ENCODE results near the gene AKAP9. TPM values are rescaled to one million over a fixed set of nuclear protein-coding genes. Genes with fewer than 3 reads are reported as not detected.
A peak's percentile ranks its signal among the peaks of the same experiment; 100 is the strongest.
"Not testable (repeated sequence)": the region's sequence is repeated elsewhere in the genome, so short reads cannot be mapped to it uniquely, and the experiment has no call there.

AKAP9 gene
- total and polyA plus RNA-seq, 4 experiments from 2014 or later, result 8.6 to 91.4 (median 71.0) TPM

- no peaks in the 10 kb centered on the region for H3K9me3 Mint-ChIP-seq
- no peaks in the 10 kb centered on the region for H3K27me3 Mint-ChIP-seq
- H3K4me3 Mint-ChIP-seq, result no peak overlapping the region
- no peaks in the 10 kb centered on the region for H3K9me3 ChIP-seq (ENCODE audit: control insufficient read depth in 1 of 2, low read length in 2 of 2)
- intact Hi-C loops (cut with micrococcal nuclease), result no loop called here
- H3K36me3 ChIP-seq (ENCODE audit: insufficient read depth, low read length), result peaks cover 27% of the 10 kb centered on the region
- no peak overlapping the region for H3K27ac Mint-ChIP-seq
- CTCF ChIA-PET (ENCODE audit: partially characterized antibody), result interaction anchor here (1.0 kb wide), 1 partner anchor 457 kb away, joined by 3 read pairs; the partner anchor contains the start of genes PEX1 and RBM48
- DNase-seq, result no peak
- no peak overlapping the region for H3K27ac ChIP-seq (ENCODE audit: low read depth, low read length)
- H3K27me3 ChIP-seq (ENCODE audit: insufficient read depth, low read length), result no peaks in the 10 kb centered on the region
- H3K4me1 ChIP-seq (ENCODE audit: insufficient read depth, low read length), result no peaks in the 10 kb centered on the region
- H3K4me1 Mint-ChIP-seq, result peaks cover 0 to 4% (median under 1%) of the 10 kb centered on the region in 4 donors
- no peak overlapping the region for H3K4me3 ChIP-seq (ENCODE audit: low read length in 2 of 2)
- POLR2A ChIA-PET (ENCODE audit: partially characterized antibody), result no interaction called here
- peaks cover 58 to 59% of the 10 kb centered on the region in 2 donors for H3K36me3 Mint-ChIP-seq
Observed at GRCh38 chr7:92072121-92072520, 131.5 kb downstream of the AKAP9 start.

DNA sequence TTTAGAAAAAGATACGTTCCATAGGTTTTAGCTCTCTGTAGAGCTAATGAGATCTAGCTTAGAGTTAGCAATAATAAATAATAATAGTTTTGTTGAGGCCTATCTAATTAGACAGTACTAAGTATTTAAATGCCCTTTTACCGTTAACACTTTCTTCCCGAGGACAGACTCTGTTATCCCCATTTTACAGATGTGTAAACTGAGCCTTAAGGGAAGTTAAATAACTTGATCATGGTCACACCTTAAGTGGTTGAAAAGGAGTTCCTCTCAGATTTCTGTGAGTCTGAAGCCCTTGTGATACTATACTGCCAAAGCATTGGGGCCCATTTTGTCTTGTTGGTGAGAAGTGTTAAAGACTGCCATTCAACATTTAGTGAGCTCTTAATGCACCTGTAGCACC is 132.0 kb downstream of the AKAP9 start:
- no peak overlapping the region for H3K4me3 ChIP-seq (ENCODE audit: low read length in 2 of 2)
- peaks cover 57 to 58% of the 10 kb centered on the region in 2 donors for H3K36me3 Mint-ChIP-seq
- H3K27ac ChIP-seq (ENCODE audit: low read depth, low read length), result no peak overlapping the region
- no peak for DNase-seq
- H3K36me3 ChIP-seq (ENCODE audit: insufficient read depth, low read length), result peaks cover 22% of the 10 kb centered on the region
- no peaks in the 10 kb centered on the region for H3K9me3 Mint-ChIP-seq
- no peak overlapping the region for H3K4me3 Mint-ChIP-seq
- intact Hi-C loops (cut with micrococcal nuclease), result no loop called here
- H3K27me3 Mint-ChIP-seq, result no peaks in the 10 kb centered on the region
- no peaks in the 10 kb centered on the region for H3K9me3 ChIP-seq (ENCODE audit: control insufficient read depth in 1 of 2, low read length in 2 of 2)
- ChIA-PET CTCF (ENCODE audit: partially characterized antibody) (interaction anchor here (1.0 kb wide), 1 partner anchor 456 kb away, joined by 3 read pairs; the partner anchor contains the start of genes PEX1 and RBM48), POLR2A (ENCODE audit: partially characterized antibody) (interaction anchor here (0.6 kb wide), 1 partner anchor 62 kb away, joined by 3 read pairs; no protein-coding TSS in a partner anchor)
- H3K4me1 Mint-ChIP-seq, result peaks cover 0 to 4% (median under 1%) of the 10 kb centered on the region in 4 donors
- H3K4me1 ChIP-seq (ENCODE audit: insufficient read depth, low read length), result no peaks in the 10 kb centered on the region
- no peaks in the 10 kb centered on the region for H3K27me3 ChIP-seq (ENCODE audit: insufficient read depth, low read length)
- H3K27ac Mint-ChIP-seq, result no peak overlapping the region

GRCh38 chr7:92075455-92076158 is 134.9 kb downstream of the AKAP9 start:
- Mint-ChIP-seq H3K4me3 (no peak overlapping the region), H3K36me3 (peaks cover 56 to 58% of the 10 kb centered on the region in 2 donors), H3K27ac (peak overlapping the region in 1 of 7 donors; percentile 25), H3K27me3 (no peaks in the 10 kb centered on the region), H3K9me3 (no peaks in the 10 kb centered on the region), H3K4me1 (peaks cover 0 to 7% (median 2%) of the 10 kb centered on the region in 4 donors)
- Histone ChIP-seq H3K27me3 (ENCODE audit: insufficient read depth, low read length) (no peaks in the 10 kb centered on the region), H3K27ac (ENCODE audit: low read depth, low read length) (no peak overlapping the region), H3K36me3 (ENCODE audit: insufficient read depth, low read length) (peaks cover 12% of the 10 kb centered on the region), H3K4me3 (ENCODE audit: low read length in 2 of 2) (no peak overlapping the region), H3K9me3 (ENCODE audit: control insufficient read depth in 1 of 2, low read length in 2 of 2) (no peaks in the 10 kb centered on the region), H3K4me1 (ENCODE audit: insufficient read depth, low read length) (no peaks in the 10 kb centered on the region)
- ChIA-PET POLR2A (ENCODE audit: partially characterized antibody) (no interaction called here), CTCF (ENCODE audit: partially characterized antibody) (no interaction called here)
- intact Hi-C loops (cut with micrococcal nuclease), result no loop called here
- no peak for DNase-seq

GRCh38 chr7:92076509-92076908 is 135.8 kb downstream of the AKAP9 start:
- no peak overlapping the region for H3K4me3 Mint-ChIP-seq
- H3K27ac Mint-ChIP-seq, result no peak overlapping the region
- Histone ChIP-seq H3K4me3 (ENCODE audit: low read length in 2 of 2) (no peak overlapping the region), H3K27ac (ENCODE audit: low read depth, low read length) (no peak overlapping the region), H3K9me3 (ENCODE audit: control insufficient read depth in 1 of 2, low read length in 2 of 2) (no peaks in the 10 kb centered on the region), H3K36me3 (ENCODE audit: insufficient read depth, low read length) (peaks cover 12% of the 10 kb centered on the region), H3K4me1 (ENCODE audit: insufficient read depth, low read length) (no peaks in the 10 kb centered on the region), H3K27me3 (ENCODE audit: insufficient read depth, low read length) (no peaks in the 10 kb centered on the region)
- intact Hi-C loops (cut with micrococcal nuclease), result no loop called here
- H3K9me3 Mint-ChIP-seq, result no peaks in the 10 kb centered on the region
- POLR2A ChIA-PET (ENCODE audit: partially characterized antibody), result no interaction called here
- DNase-seq, result no peak
- peaks cover 54% of the 10 kb centered on the region in 2 donors for H3K36me3 Mint-ChIP-seq
- no peaks in the 10 kb centered on the region for H3K27me3 Mint-ChIP-seq
- peaks cover 0 to 7% (median 2%) of the 10 kb centered on the region in 4 donors for H3K4me1 Mint-ChIP-seq
- CTCF ChIA-PET (ENCODE audit: partially characterized antibody), result no interaction called here

DNA sequence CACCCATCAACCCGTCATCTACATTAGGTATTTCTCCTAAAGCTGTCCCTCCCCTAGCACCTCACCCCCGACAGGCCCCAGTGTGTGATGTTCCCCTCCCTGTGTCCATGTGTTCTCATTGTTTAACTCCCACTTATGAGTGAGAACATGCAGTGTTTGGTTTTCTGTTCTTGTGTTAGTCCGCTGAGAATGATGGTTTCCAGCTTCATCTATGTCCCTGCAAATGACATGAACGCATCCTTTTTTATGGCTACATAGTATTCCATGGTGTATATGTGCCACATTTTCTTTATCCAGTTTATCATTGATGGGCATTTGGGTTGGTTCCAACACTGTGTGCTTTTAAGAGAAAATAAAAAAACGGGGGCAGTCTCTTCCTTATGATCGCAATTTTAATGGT is 143.3 kb downstream of the AKAP9 start:
- H3K27me3 ChIP-seq (ENCODE audit: insufficient read depth, low read length); CTCF ChIA-PET (ENCODE audit: partially characterized antibody); DNase-seq; H3K4me3 ChIP-seq (ENCODE audit: low read length in 2 of 2); H3K4me1 Mint-ChIP-seq; H3K9me3 ChIP-seq (ENCODE audit: control insufficient read depth in 1 of 2, low read length in 2 of 2); H3K27me3 Mint-ChIP-seq; H3K4me1 ChIP-seq (ENCODE audit: insufficient read depth, low read length); H3K9me3 Mint-ChIP-seq; H3K27ac Mint-ChIP-seq; H3K4me3 Mint-ChIP-seq; H3K27ac ChIP-seq (ENCODE audit: low read depth, low read length); intact Hi-C loops (cut with micrococcal nuclease): not testable (repeated sequence)
- POLR2A ChIA-PET (ENCODE audit: partially characterized antibody), result interaction anchor here (0.6 kb wide), 1 partner anchor 141 kb away, joined by 5 read pairs; no protein-coding TSS in a partner anchor
- H3K36me3 ChIP-seq (ENCODE audit: insufficient read depth, low read length), result peaks cover 30% of the 10 kb centered on the region
- peaks cover 62 to 65% of the 10 kb centered on the region in 2 donors for H3K36me3 Mint-ChIP-seq

DNA sequence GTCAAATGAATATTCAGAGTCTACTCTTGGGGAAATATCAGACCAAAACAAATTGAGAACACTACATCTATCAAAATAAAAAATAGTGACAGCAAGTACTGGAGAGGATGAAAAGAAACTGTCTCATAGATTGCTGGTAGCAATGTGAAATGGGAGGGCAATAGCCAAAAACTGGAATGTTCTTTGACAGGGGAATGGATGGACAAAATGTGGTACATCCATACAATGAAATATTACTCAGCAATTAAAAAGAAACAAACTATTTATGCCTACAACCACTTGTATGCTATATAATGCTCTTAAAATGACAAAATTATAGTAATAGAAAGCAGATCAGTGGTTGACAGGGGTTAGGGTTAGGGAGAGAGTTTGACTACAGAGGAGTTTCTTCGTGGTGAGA is 147.6 kb downstream of the AKAP9 start:
- CTCF ChIA-PET (ENCODE audit: partially characterized antibody), result no interaction called here
- Histone ChIP-seq H3K27me3 (ENCODE audit: insufficient read depth, low read length) (no peaks in the 10 kb centered on the region), H3K4me3 (ENCODE audit: low read length in 2 of 2) (no peak overlapping the region), H3K4me1 (ENCODE audit: insufficient read depth, low read length) (no peaks in the 10 kb centered on the region), H3K36me3 (ENCODE audit: insufficient read depth, low read length) (peaks cover 18% of the 10 kb centered on the region), H3K27ac (ENCODE audit: low read depth, low read length) (no peak overlapping the region), H3K9me3 (ENCODE audit: control insufficient read depth in 1 of 2, low read length in 2 of 2) (no peaks in the 10 kb centered on the region)
- POLR2A ChIA-PET (ENCODE audit: partially characterized antibody), result no interaction called here
- Mint-ChIP-seq H3K4me3 (peak overlapping the region in 1 of 8 donors; percentile 54), H3K27me3 (no peaks in the 10 kb centered on the region), H3K9me3 (peaks cover 0 to 2% (median 0%) of the 10 kb centered on the region in 8 donors), H3K36me3 (peaks cover 62 to 64% of the 10 kb centered on the region in 2 donors), H3K4me1 (no peaks in the 10 kb centered on the region), H3K27ac (peak overlapping the region in 2 of 7 donors; percentile 32 to 73)
- intact Hi-C loops (cut with micrococcal nuclease), result no loop called here
- no peak for DNase-seq

GRCh38 chr7:92092210-92092609 is 151.5 kb downstream of the AKAP9 start:
- Histone ChIP-seq H3K4me3 (ENCODE audit: low read length in 2 of 2) (no peak overlapping the region), H3K36me3 (ENCODE audit: insufficient read depth, low read length) (peaks cover 15% of the 10 kb centered on the region), H3K4me1 (ENCODE audit: insufficient read depth, low read length) (no peaks in the 10 kb centered on the region), H3K27ac (ENCODE audit: low read depth, low read length) (no peak overlapping the region), H3K9me3 (ENCODE audit: control insufficient read depth in 1 of 2, low read length in 2 of 2) (no peaks in the 10 kb centered on the region), H3K27me3 (ENCODE audit: insufficient read depth, low read length) (no peaks in the 10 kb centered on the region)
- intact Hi-C loops (cut with micrococcal nuclease), result no loop called here
- H3K27me3 Mint-ChIP-seq, result no peaks in the 10 kb centered on the region
- peaks cover 0 to 2% (median 0%) of the 10 kb centered on the region in 8 donors for H3K9me3 Mint-ChIP-seq
- H3K4me1 Mint-ChIP-seq, result peaks cover 0 to 1% (median 0%) of the 10 kb centered on the region in 4 donors
- DNase-seq, result no peak
- H3K27ac Mint-ChIP-seq, result no peak overlapping the region
- peaks cover 49 to 56% of the 10 kb centered on the region in 2 donors for H3K36me3 Mint-ChIP-seq
- ChIA-PET CTCF (ENCODE audit: partially characterized antibody) (no interaction called here), POLR2A (ENCODE audit: partially characterized antibody) (no interaction called here)
- no peak overlapping the region for H3K4me3 Mint-ChIP-seq

Measured in CD4-positive, alpha-beta memory T cell (primary cell).